Measurements from ENCODE around the gene EED. TPM values are rescaled to one million over a fixed set of nuclear protein-coding genes. Genes with fewer than 3 reads are reported as not detected.

Gene EED
- total and polyA plus RNA-seq, 9 of the 15 experiments (the other 6 are each of a cell fraction or from before 2014, with no cell fraction given): 33.0 to 110 (median 55.1) TPM

DNA sequence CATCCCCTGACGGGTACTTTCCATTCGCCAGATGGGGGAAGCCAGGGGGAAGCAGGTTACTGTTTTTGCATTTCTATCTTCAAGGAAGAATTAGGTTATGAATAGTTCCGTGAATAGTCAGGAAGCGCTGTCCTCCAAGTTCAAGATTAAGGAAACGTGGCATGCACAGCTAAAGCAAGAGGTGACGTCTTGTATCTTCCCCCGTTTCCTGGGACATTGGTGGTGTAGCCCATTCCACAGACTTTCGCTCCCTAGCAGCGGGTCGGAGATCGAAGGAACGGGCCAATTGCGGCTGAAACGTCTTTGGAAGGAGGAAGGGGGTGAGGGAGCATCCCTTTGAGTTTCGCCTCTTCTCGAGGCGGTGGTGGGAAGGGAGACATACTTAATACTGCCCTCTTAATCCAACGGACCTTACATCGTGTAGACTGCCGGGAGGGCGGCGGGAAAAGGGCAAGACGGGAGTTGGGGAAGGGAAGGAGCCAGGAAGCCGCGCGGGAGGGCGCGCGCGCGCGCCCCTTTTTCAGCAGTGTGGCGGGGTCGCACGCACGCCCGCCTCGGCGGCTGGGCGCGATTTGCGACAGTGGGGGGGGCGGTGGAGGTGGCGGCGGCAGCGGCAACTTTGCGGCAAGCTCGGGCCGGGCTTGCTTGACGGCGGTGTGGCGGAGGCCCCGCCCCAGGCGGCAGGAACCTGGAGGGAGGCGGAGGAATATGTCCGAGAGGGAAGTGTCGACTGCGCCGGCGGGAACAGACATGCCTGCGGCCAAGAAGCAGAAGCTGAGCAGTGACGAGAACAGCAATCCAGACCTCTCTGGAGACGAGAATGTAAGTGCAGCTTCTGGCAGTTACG is at the start of gene EED (continued):
- TF ChIP-seq HMG20A (CRISPR knock-in tag; conservative IDR thresholded peaks at IDR 0.05) (no peak), CCNT2 (IDR thresholded peaks at IDR 0.05; ENCODE audit: borderline replicate concordance, extremely low read depth, insufficient read length, low read depth, low read length) (peak; percentile 87), JUNB (CRISPR knock-in tag; conservative IDR thresholded peaks at IDR 0.05) (no peak), MTA3 (IDR thresholded peaks at IDR 0.05; ENCODE audit: borderline replicate concordance) (peak; percentile 57; the same call in 1 of the 2 replicates), OTX1 (CRISPR knock-in tag; IDR thresholded peaks at IDR 0.05) (peak; percentile 90), ZNF584 (CRISPR knock-in tag; IDR thresholded peaks at IDR 0.05; ENCODE audit: low read depth) (peak; percentile 53; the same call in 1 of the 2 replicates), SRF (CRISPR knock-in tag; IDR thresholded peaks at IDR 0.05) (peak in 1 of 2 experiments; percentile 83; a peak in 1 of 4 replicates), ZNF57 (CRISPR knock-in tag; IDR thresholded peaks at IDR 0.05) (no peak), POLR2H (tag; IDR thresholded peaks at IDR 0.05; ENCODE audit: low read depth) (peak; percentile 79), SIX5 (IDR thresholded peaks at IDR 0.05; ENCODE audit: borderline replicate concordance in 1 of 2, insufficient read depth in 1 of 2, low read depth in 1 of 2, low read length in 2 of 2) (peak; percentile 65 to 68; a peak in 3 of 4 replicates), NR2F6 (CRISPR knock-in tag; IDR thresholded peaks at IDR 0.05) (no peak)
- TF ChIP-seq, protein P1, sequence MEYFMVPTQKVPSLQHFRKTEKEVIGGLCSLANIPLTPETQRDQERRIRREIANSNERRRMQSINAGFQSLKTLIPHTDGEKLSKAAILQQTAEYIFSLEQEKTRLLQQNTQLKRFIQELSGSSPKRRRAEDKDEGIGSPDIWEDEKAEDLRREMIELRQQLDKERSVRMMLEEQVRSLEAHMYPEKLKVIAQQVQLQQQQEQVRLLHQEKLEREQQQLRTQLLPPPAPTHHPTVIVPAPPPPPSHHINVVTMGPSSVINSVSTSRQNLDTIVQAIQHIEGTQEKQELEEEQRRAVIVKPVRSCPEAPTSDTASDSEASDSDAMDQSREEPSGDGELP (CRISPR knock-in tag; IDR thresholded peaks at IDR 0.05; ENCODE audit: borderline replicate concordance): peak; percentile 84
- TF ChIP-seq, protein P2, sequence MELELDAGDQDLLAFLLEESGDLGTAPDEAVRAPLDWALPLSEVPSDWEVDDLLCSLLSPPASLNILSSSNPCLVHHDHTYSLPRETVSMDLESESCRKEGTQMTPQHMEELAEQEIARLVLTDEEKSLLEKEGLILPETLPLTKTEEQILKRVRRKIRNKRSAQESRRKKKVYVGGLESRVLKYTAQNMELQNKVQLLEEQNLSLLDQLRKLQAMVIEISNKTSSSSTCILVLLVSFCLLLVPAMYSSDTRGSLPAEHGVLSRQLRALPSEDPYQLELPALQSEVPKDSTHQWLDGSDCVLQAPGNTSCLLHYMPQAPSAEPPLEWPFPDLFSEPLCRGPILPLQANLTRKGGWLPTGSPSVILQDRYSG (tag; conservative IDR thresholded peaks at IDR 0.05; ENCODE audit: low read depth): 0 out of 2 replicates have a peak, but pooled peaks have one; percentile 50
- TF ChIP-seq, protein P3, sequence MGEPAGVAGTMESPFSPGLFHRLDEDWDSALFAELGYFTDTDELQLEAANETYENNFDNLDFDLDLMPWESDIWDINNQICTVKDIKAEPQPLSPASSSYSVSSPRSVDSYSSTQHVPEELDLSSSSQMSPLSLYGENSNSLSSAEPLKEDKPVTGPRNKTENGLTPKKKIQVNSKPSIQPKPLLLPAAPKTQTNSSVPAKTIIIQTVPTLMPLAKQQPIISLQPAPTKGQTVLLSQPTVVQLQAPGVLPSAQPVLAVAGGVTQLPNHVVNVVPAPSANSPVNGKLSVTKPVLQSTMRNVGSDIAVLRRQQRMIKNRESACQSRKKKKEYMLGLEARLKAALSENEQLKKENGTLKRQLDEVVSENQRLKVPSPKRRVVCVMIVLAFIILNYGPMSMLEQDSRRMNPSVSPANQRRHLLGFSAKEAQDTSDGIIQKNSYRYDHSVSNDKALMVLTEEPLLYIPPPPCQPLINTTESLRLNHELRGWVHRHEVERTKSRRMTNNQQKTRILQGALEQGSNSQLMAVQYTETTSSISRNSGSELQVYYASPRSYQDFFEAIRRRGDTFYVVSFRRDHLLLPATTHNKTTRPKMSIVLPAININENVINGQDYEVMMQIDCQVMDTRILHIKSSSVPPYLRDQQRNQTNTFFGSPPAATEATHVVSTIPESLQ (CRISPR knock-in tag; IDR thresholded peaks at IDR 0.05): no peak
- TF ChIP-seq, protein P4, sequence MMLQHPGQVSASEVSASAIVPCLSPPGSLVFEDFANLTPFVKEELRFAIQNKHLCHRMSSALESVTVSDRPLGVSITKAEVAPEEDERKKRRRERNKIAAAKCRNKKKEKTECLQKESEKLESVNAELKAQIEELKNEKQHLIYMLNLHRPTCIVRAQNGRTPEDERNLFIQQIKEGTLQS (IDR thresholded peaks at IDR 0.05): peak; percentile 70
- TF ChIP-seq, protein P4 (CRISPR knock-in tag; conservative IDR thresholded peaks at IDR 0.05): 0 out of 2 replicates have a peak, but pooled peaks have one; percentile 23
- TF ChIP-seq, protein P5, sequence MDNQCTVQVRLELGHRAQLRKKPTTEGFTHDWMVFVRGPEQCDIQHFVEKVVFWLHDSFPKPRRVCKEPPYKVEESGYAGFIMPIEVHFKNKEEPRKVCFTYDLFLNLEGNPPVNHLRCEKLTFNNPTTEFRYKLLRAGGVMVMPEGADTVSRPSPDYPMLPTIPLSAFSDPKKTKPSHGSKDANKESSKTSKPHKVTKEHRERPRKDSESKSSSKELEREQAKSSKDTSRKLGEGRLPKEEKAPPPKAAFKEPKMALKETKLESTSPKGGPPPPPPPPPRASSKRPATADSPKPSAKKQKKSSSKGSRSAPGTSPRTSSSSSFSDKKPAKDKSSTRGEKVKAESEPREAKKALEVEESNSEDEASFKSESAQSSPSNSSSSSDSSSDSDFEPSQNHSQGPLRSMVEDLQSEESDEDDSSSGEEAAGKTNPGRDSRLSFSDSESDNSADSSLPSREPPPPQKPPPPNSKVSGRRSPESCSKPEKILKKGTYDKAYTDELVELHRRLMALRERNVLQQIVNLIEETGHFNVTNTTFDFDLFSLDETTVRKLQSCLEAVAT (IDR thresholded peaks at IDR 0.05): peak in 1 of 2 experiments; percentile 27; a peak in 2 of 4 replicates
